Naive thymus-derived CD4-positive, alpha-beta T cell (primary cell): Measurements from ENCODE around the gene HSP90AA1. TPM values are rescaled to one million over a fixed set of nuclear protein-coding genes. Genes with fewer than 3 reads are reported as not detected.

ENCODE experiments used
- ATAC-seq: fragments of 150-1000 bp; cut with Tn5 transposase; 2 replicates; pipeline ENCODE4 v1.10.0; 2021; ENCODE audit warnings: mild to moderate bottlenecking, moderate library complexity
- CTCF ChIA-PET: fragments of 350-600 bp; sonication (Branson Sonifier 250); formaldehyde crosslinking; loops from one replicate; lab custom pipeline; 2021; ENCODE audit warnings: antibody characterized with exemption; lab: Charles Lee
- POLR2A ChIA-PET: fragments of 350-600 bp; sonication (Branson Sonifier 250); formaldehyde crosslinking; loops from one replicate; lab custom pipeline; 2021; ENCODE audit warnings: antibody characterized with exemption, inconsistent platforms; lab: Charles Lee
- DNase-seq, 9 donors: peaks; one replicate each; pipeline versions ENCODE4 v3.0.0 to v3.0.0-alpha.2; 2020 to 2022; ENCODE audit warnings: mixed read lengths in 1 of 9
- H3K27ac ChIP-seq: one replicate; pipeline ENCODE4 v1.7.0; 2013; ENCODE audit warnings: mild to moderate bottlenecking, low read depth, low read length, moderate library complexity
- H3K27me3 ChIP-seq, 2 donors: one replicate each; pipeline ENCODE4 v1.7.0; 2013; ENCODE audit warnings: low read length in 2 of 2, mild to moderate bottlenecking in 2 of 2, moderate library complexity in 2 of 2; ENCODE audit not compliant: control insufficient read depth in 2 of 2, insufficient read depth in 2 of 2
- H3K36me3 ChIP-seq, 3 experiments: 1 replicate in 2 of 3; 2 replicates in 1 of 3; pipeline ENCODE4 v1.7.0; 2013; ENCODE audit warnings: low read length in 3 of 3, mild to moderate bottlenecking in 3 of 3, moderate library complexity in 1 of 3; ENCODE audit not compliant: insufficient read depth in 3 of 3, control insufficient read depth in 2 of 3
- H3K4me1 ChIP-seq, 2 donors: one replicate each; pipeline ENCODE4 v1.7.0; 2013; ENCODE audit warnings: low read length in 2 of 2, mild to moderate bottlenecking in 2 of 2, moderate library complexity in 1 of 2; ENCODE audit not compliant: control insufficient read depth in 2 of 2, insufficient read depth in 2 of 2
- H3K4me3 ChIP-seq: 2 replicates; pipeline ENCODE4 v1.7.0; 2013; ENCODE audit warnings: mild to moderate bottlenecking, low read length
- H3K9me3 ChIP-seq, 3 experiments: 1 replicate in 2 of 3; 2 replicates in 1 of 3; pipeline ENCODE4 v1.7.0; 2013; ENCODE audit warnings: low read length in 3 of 3; ENCODE audit not compliant: control insufficient read depth in 2 of 3
- H3K27ac Mint-ChIP-seq, 9 donors: one replicate each; pipeline ENCODE4 v1.8.0; 2020 to 2022; ENCODE audit warnings: mixed read lengths in 9 of 9, mild to moderate bottlenecking in 8 of 9, moderate library complexity in 5 of 9, inconsistent platforms in 2 of 9
- H3K27me3 Mint-ChIP-seq, 5 donors: one replicate each; pipeline ENCODE4 v1.8.0; 2021 to 2022; ENCODE audit warnings: mixed read lengths in 5 of 5, mild to moderate bottlenecking in 1 of 5
- H3K36me3 Mint-ChIP-seq, 5 donors: one replicate each; pipeline ENCODE4 v1.8.0; 2020 to 2022; ENCODE audit warnings: mixed read lengths in 5 of 5, mild to moderate bottlenecking in 3 of 5, inconsistent platforms in 1 of 5
- H3K4me1 Mint-ChIP-seq, 7 donors: one replicate each; pipeline ENCODE4 v1.8.0; 2020 to 2022; ENCODE audit warnings: mixed read lengths in 7 of 7, mild to moderate bottlenecking in 3 of 7, inconsistent platforms in 1 of 7
- H3K4me3 Mint-ChIP-seq, 10 donors: one replicate each; pipeline ENCODE4 v1.8.0; 2020 to 2022; ENCODE audit warnings: mild to moderate bottlenecking in 10 of 10, mixed read lengths in 10 of 10, moderate library complexity in 6 of 10, inconsistent platforms in 2 of 10
- H3K9me3 Mint-ChIP-seq, 11 donors: one replicate each; pipeline ENCODE4 v1.8.0; 2020 to 2022; ENCODE audit warnings: mixed read lengths in 11 of 11, mild to moderate bottlenecking in 4 of 11, inconsistent platforms in 1 of 11, moderate library complexity in 1 of 11
- intact Hi-C, 2 donors: fragments of 100-400 bp; cut with micrococcal nuclease; formaldehyde crosslinking; loops; one replicate each; pipeline ENCODE4 v1.15.1; 2023
- polyA plus RNA-seq, 2 donors: library from polyadenylated mRNA; unstranded; fragments of 300-500 nt; fragmentation: Illumina TruSeq; gene quantifications; one replicate each; pipeline ENCODE4 v1.2.3, GENCODE V29; 2021
- total RNA-seq, 6 experiments: library from RNA in 5 of 6; stranded (reverse) in 5 of 6; gene quantifications; 1 replicate in 5 of 6; 2 replicates in 1 of 6; pipeline ENCODE4 v1.2.3 and lab custom pipeline; 2021 to 2026

Gene HSP90AA1
- total and polyA plus RNA-seq, 7 experiments from 2014 or later, result 229 to 591 (median 334) TPM

- H3K27ac Mint-ChIP-seq, result no peak overlapping the region
- DNase-seq (no peak), ATAC-seq (no peak)
- no peaks in the 10 kb centered on the region for H3K4me1 ChIP-seq
- H3K4me3 Mint-ChIP-seq, result no peak overlapping the region
- H3K27me3 Mint-ChIP-seq, result no peaks in the 10 kb centered on the region
- no peaks in the 10 kb centered on the region for H3K27me3 ChIP-seq
- POLR2A ChIA-PET, result interaction anchor here (0.7 to 1.6 kb wide), 2 partner anchors 31 to 75 kb away, joined by 3 read pairs; no protein-coding TSS in a partner anchor
- H3K4me3 ChIP-seq, result no peak overlapping the region
- intact Hi-C loops, result no loop called here
- H3K36me3 ChIP-seq, result no peaks in the 10 kb centered on the region
- peaks cover 0 to 1% (median 0%) of the 10 kb centered on the region in 5 donors for H3K36me3 Mint-ChIP-seq
- no peak overlapping the region for H3K27ac ChIP-seq
- peaks cover 4 to 12% (median 6%) of the 10 kb centered on the region in 7 donors for H3K4me1 Mint-ChIP-seq
- no peaks in the 10 kb centered on the region for H3K9me3 Mint-ChIP-seq
- CTCF ChIA-PET, result interaction anchor here (0.8 to 3.7 kb wide), 9 partner anchors 8 to 135 kb away, joined by 3 to 19 read pairs (median 4); no protein-coding TSS in a partner anchor
- no peaks in the 10 kb centered on the region for H3K9me3 ChIP-seq
These were observed 8.5 kb upstream of the HSP90AA1 start for GRCh38 chr14:102095231-102095870.

- Mint-ChIP-seq H3K36me3 (peaks cover 0 to 1% (median 0%) of the 10 kb centered on the region in 5 donors), H3K9me3 (no peaks in the 10 kb centered on the region), H3K4me3 (no peak overlapping the region), H3K27ac (no peak overlapping the region), H3K27me3 (no peaks in the 10 kb centered on the region), H3K4me1 (peaks cover 11 to 24% (median 18%) of the 10 kb centered on the region in 7 donors)
- Histone ChIP-seq H3K27me3 (no peaks in the 10 kb centered on the region), H3K27ac (no peak overlapping the region), H3K4me1 (no peaks in the 10 kb centered on the region), H3K36me3 (no peaks in the 10 kb centered on the region), H3K9me3 (no peaks in the 10 kb centered on the region), H3K4me3 (no peak overlapping the region)
- DNase-seq (no peak), ATAC-seq (no peak)
- intact Hi-C loops, result no loop called here
- POLR2A ChIA-PET, result no interaction called here
- CTCF ChIA-PET, result no interaction called here
These were observed 7.3 kb upstream of the HSP90AA1 start for GRCh38 chr14:102094101-102094500.

- ChIA-PET POLR2A (no interaction called here), CTCF (interaction anchor here (0.7 to 1.3 kb wide), 2 partner anchors 131 to 142 kb away, joined by 3 to 5 read pairs; no protein-coding TSS in a partner anchor)
- H3K36me3 ChIP-seq, result no peaks in the 10 kb centered on the region
- H3K27me3 ChIP-seq, result no peaks in the 10 kb centered on the region
- H3K27ac Mint-ChIP-seq, result no peak overlapping the region
- peaks cover 0 to 1% (median 0%) of the 10 kb centered on the region in 5 donors for H3K36me3 Mint-ChIP-seq
- ATAC-seq, result no peak
- H3K4me1 ChIP-seq, result peaks cover 5 to 8% of the 10 kb centered on the region in 2 donors
- H3K4me1 Mint-ChIP-seq, result peaks cover 19 to 33% (median 29%) of the 10 kb centered on the region in 7 donors
- H3K27me3 Mint-ChIP-seq, result no peaks in the 10 kb centered on the region
- H3K9me3 ChIP-seq, result no peaks in the 10 kb centered on the region
- no peak for DNase-seq
- no peak overlapping the region for H3K4me3 ChIP-seq
- H3K4me3 Mint-ChIP-seq, result no peak overlapping the region
- H3K27ac ChIP-seq, result no peak overlapping the region
- no peaks in the 10 kb centered on the region for H3K9me3 Mint-ChIP-seq
- intact Hi-C loops, result no loop called here
These were observed 6.0 kb upstream of the HSP90AA1 start for GRCh38 chr14:102092806-102093205.

- no peak for ATAC-seq
- Histone ChIP-seq H3K27me3 (no peaks in the 10 kb centered on the region), H3K9me3 (no peaks in the 10 kb centered on the region), H3K4me3 (no peak overlapping the region), H3K27ac (no peak overlapping the region), H3K4me1 (peaks cover 8 to 12% of the 10 kb centered on the region in 2 donors), H3K36me3 (peaks cover 0 to 4% (median 3%) of the 10 kb centered on the region in 3 experiments)
- peaks cover 19 to 35% (median 30%) of the 10 kb centered on the region in 7 donors for H3K4me1 Mint-ChIP-seq
- H3K36me3 Mint-ChIP-seq, result peaks cover 0 to 7% (median 6%) of the 10 kb centered on the region in 5 donors
- no peak for DNase-seq
- CTCF ChIA-PET, result interaction anchor here (0.6 kb wide), 1 partner anchor 410 kb away, joined by 3 read pairs; no protein-coding TSS in a partner anchor
- intact Hi-C loops, result no loop called here
- H3K27me3 Mint-ChIP-seq, result no peaks in the 10 kb centered on the region
- peak overlapping the region in 5 of 9 donors; percentile 11 to 95 (median 52) for H3K27ac Mint-ChIP-seq
- POLR2A ChIA-PET, result interaction anchor here (0.8 to 1.4 kb wide), 2 partner anchors 9 to 129 kb away, joined by 3 read pairs; no protein-coding TSS in a partner anchor
- peak overlapping the region in 2 of 10 donors; percentile 42 to 79 for H3K4me3 Mint-ChIP-seq
- H3K9me3 Mint-ChIP-seq, result peaks cover 0 to 3% (median 0%) of the 10 kb centered on the region in 11 donors
These were observed 3.9 kb upstream of the HSP90AA1 start for GRCh38 chr14:102090713-102091112.

GRCh38 chr14:102089621-102090343 is 2.9 kb upstream of the HSP90AA1 start:
- intact Hi-C loops, result loop anchor here (5.0 kb wide), 3 partner anchors 267 to 1243 kb away; partner anchors contain the start of gene EIF5 (in 1 of the 2)
- CTCF ChIA-PET, result interaction anchor here (1.3 kb wide), 1 partner anchor 27 kb away, joined by 4 read pairs; no protein-coding TSS in a partner anchor

More at GRCh38 chr14:102089621-102090343, 2.9 kb upstream of the HSP90AA1 start:
- Histone ChIP-seq H3K27me3 (no peaks in the 10 kb centered on the region), H3K27ac (no peak overlapping the region), H3K9me3 (no peaks in the 10 kb centered on the region), H3K4me3 (no peak overlapping the region), H3K4me1 (peaks cover 17 to 21% of the 10 kb centered on the region in 2 donors), H3K36me3 (peaks cover 8 to 14% (median 11%) of the 10 kb centered on the region in 3 experiments)
- Mint-ChIP-seq H3K4me3 (peak overlapping the region; percentile 57 to 98 (median 90)), H3K9me3 (peaks cover 0 to 3% (median 0%) of the 10 kb centered on the region in 11 donors), H3K36me3 (peaks cover 3 to 17% (median 14%) of the 10 kb centered on the region in 5 donors), H3K27me3 (no peaks in the 10 kb centered on the region), H3K4me1 (peaks cover 27 to 44% (median 40%) of the 10 kb centered on the region in 7 donors), H3K27ac (peak overlapping the region; percentile 69 to 95 (median 84))
- ATAC-seq, result no peak
- POLR2A ChIA-PET, result interaction anchor here (0.6 to 1.4 kb wide), 3 partner anchors 141 to 277 kb away, joined by 3 to 5 read pairs (median 3); no protein-coding TSS in a partner anchor
- DNase-seq, result no peak
